H9 (cell line): ENCODE results near the gene LTA4H. TPM values are rescaled to one million over a fixed set of nuclear protein-coding genes. Genes with fewer than 3 reads are reported as not detected.

Experiments used
- DNase-seq: peaks from one replicate; pipeline ENCODE4 v3.0.0-alpha.2; 2017
- H2AFZ ChIP-seq: one replicate; pipeline ENCODE4 v1.6.1; 2013; ENCODE audit warnings: mild to moderate bottlenecking, low read length, control low read depth, moderate library complexity
- H2AK5ac ChIP-seq: 2 replicates; pipeline ENCODE4 v1.6.1; 2013; ENCODE audit warnings: low read length, control low read depth, mixed read lengths; ENCODE audit not compliant: insufficient read length
- H2BK120ac ChIP-seq: one replicate; pipeline ENCODE4 v1.6.1; 2013; ENCODE audit warnings: low read depth, mild to moderate bottlenecking, low read length, control low read depth, inconsistent platforms; ENCODE audit not compliant: poor library complexity, severe bottlenecking
- H2BK12ac ChIP-seq: 2 replicates; pipeline ENCODE4 v1.6.1; 2013; ENCODE audit warnings: low read length, control low read depth, mixed read lengths, low read depth; ENCODE audit not compliant: insufficient read length
- H2BK15ac ChIP-seq: 2 replicates; pipeline ENCODE4 v1.6.1; 2013; ENCODE audit warnings: low read depth, low read length, control low read depth
- H2BK20ac ChIP-seq: one replicate; pipeline ENCODE4 v1.6.1; 2013; ENCODE audit warnings: low read depth, mild to moderate bottlenecking, low read length, control low read depth, inconsistent platforms; ENCODE audit not compliant: poor library complexity, severe bottlenecking
- H2BK5ac ChIP-seq: 2 replicates; pipeline ENCODE4 v1.6.1; 2013; ENCODE audit warnings: low read length, control low read depth, mixed read lengths; ENCODE audit not compliant: insufficient read length
- H3K14ac ChIP-seq: 2 replicates; pipeline ENCODE4 v1.6.1; 2013; ENCODE audit warnings: low read length, control low read depth; ENCODE audit not compliant: insufficient read depth
- H3K18ac ChIP-seq: 2 replicates; pipeline ENCODE4 v1.6.1; 2013; ENCODE audit warnings: low read depth, mild to moderate bottlenecking, mixed read lengths, low read length, control low read depth; ENCODE audit not compliant: insufficient read length
- H3K23ac ChIP-seq: 2 replicates; pipeline ENCODE4 v1.6.1; 2013; ENCODE audit warnings: low read length, control low read depth, mixed read lengths, low read depth; ENCODE audit not compliant: insufficient read length
- H3K23me2 ChIP-seq: 2 replicates; pipeline ENCODE4 v1.6.1; 2013; ENCODE audit warnings: low read depth, mild to moderate bottlenecking, mixed read lengths, low read length, control low read depth; ENCODE audit not compliant: insufficient read length, poor library complexity, severe bottlenecking
- H3K27ac ChIP-seq: 2 replicates; pipeline ENCODE4 v1.5.1; 2013; ENCODE audit warnings: low read length, control low read depth, mixed read lengths, low read depth; ENCODE audit not compliant: insufficient read length
- H3K27me3 ChIP-seq: 2 replicates; pipeline ENCODE4 v1.6.1; 2013; ENCODE audit warnings: low read length, control low read depth, inconsistent platforms; ENCODE audit not compliant: insufficient read depth
- H3K4ac ChIP-seq: 2 replicates; pipeline ENCODE4 v1.6.1; 2013; ENCODE audit warnings: low read depth, mild to moderate bottlenecking, control low read depth, inconsistent platforms, low read length, moderate library complexity
- H3K4me1 ChIP-seq: 2 replicates; pipeline ENCODE4 v1.6.1; 2013; ENCODE audit warnings: low read length, control low read depth, inconsistent platforms; ENCODE audit not compliant: insufficient read depth
- H3K4me2 ChIP-seq: 2 replicates; pipeline ENCODE4 v1.6.1; 2013; ENCODE audit warnings: low read length, control low read depth, mixed read lengths; ENCODE audit not compliant: insufficient read length, insufficient read depth
- H3K56ac ChIP-seq: 2 replicates; pipeline ENCODE4 v1.6.1; 2013; ENCODE audit warnings: low read depth, mild to moderate bottlenecking, mixed read lengths, low read length, control low read depth; ENCODE audit not compliant: insufficient read length
- H3K79me1 ChIP-seq: 2 replicates; pipeline ENCODE4 v1.6.1; 2013; ENCODE audit warnings: low read depth, mild to moderate bottlenecking, moderate library complexity, low read length, control low read depth, inconsistent platforms; ENCODE audit not compliant: insufficient read depth, poor library complexity, severe bottlenecking
- H3K79me2 ChIP-seq: 2 replicates; pipeline ENCODE4 v1.6.1; 2013; ENCODE audit warnings: low read length, control low read depth, inconsistent platforms; ENCODE audit not compliant: insufficient read depth
- H3K9ac ChIP-seq: 2 replicates; pipeline ENCODE4 v1.6.1; 2013; ENCODE audit warnings: low read length, control low read depth, mixed read lengths; ENCODE audit not compliant: insufficient read length; ENCODE audit errors: extremely low read depth
- H3K9me3 ChIP-seq: one replicate; pipeline ENCODE4 v1.6.1; 2013; ENCODE audit warnings: low read depth, low read length, inconsistent platforms; ENCODE audit not compliant: control insufficient read depth
- H3T11ph ChIP-seq: one replicate; pipeline ENCODE4 v1.6.1; 2013; ENCODE audit warnings: mild to moderate bottlenecking, low read length, control low read depth, inconsistent platforms
- H4K20me1 ChIP-seq: one replicate; pipeline ENCODE4 v1.6.1; 2013; ENCODE audit not compliant: control insufficient read depth, insufficient read length, insufficient read depth
- H4K5ac ChIP-seq: 2 replicates; pipeline ENCODE4 v1.6.1; 2013; ENCODE audit warnings: low read depth, mild to moderate bottlenecking, mixed read lengths, low read length, control low read depth; ENCODE audit not compliant: insufficient read length
- H4K8ac ChIP-seq: replicated peaks from 2 replicates; pipeline ENCODE4 v1.6.1; 2013; ENCODE audit warnings: low read length, control low read depth, mixed read lengths, low read depth; ENCODE audit not compliant: insufficient read length
- H4K91ac ChIP-seq: 2 replicates; pipeline ENCODE4 v1.6.1; 2013; ENCODE audit warnings: low read depth, mild to moderate bottlenecking, moderate library complexity, mixed read lengths, low read length, control low read depth; ENCODE audit not compliant: insufficient read length
- H3K27ac Mint-ChIP-seq, 3 experiments: 2 replicates in 2 of 3; 3 replicates in 1 of 3; pipeline ENCODE4 v1.8.0; 2020 to 2021; ENCODE audit warnings: mixed read lengths in 3 of 3, mild to moderate bottlenecking in 1 of 3, moderate library complexity in 1 of 3
- H3K27me3 Mint-ChIP-seq: 2 replicates; pipeline ENCODE4 v1.8.0; 2021; ENCODE audit warnings: low read depth, mild to moderate bottlenecking, moderate library complexity, mixed read lengths
- H3K36me3 Mint-ChIP-seq, 3 experiments: 2 replicates in 2 of 3; 3 replicates in 1 of 3; pipeline ENCODE4 v1.8.0; 2020 to 2021; ENCODE audit warnings: low read depth in 3 of 3, mixed read lengths in 3 of 3; ENCODE audit not compliant: insufficient read depth in 1 of 3
- H3K4me1 Mint-ChIP-seq, 2 experiments: 2 replicates each; pipeline ENCODE4 v1.8.0; 2020; ENCODE audit warnings: mixed read lengths in 2 of 2
- H3K4me3 Mint-ChIP-seq, 2 experiments: 2 replicates in 1 of 2; 3 replicates in 1 of 2; pipeline ENCODE4 v1.8.0; 2020 to 2021; ENCODE audit warnings: mild to moderate bottlenecking in 2 of 2, mixed read lengths in 2 of 2, moderate library complexity in 1 of 2
- H3K9me3 Mint-ChIP-seq, 2 experiments: 2 replicates in 1 of 2; 3 replicates in 1 of 2; pipeline ENCODE4 v1.8.0; 2020; ENCODE audit warnings: mild to moderate bottlenecking in 2 of 2, mixed read lengths in 2 of 2, moderate library complexity in 1 of 2
- CTCF ChIP-seq: fragments of 200-600 bp; sonication (generic); conservative IDR thresholded peaks from 3 replicates; pipeline ENCODE4 v1.8.0; 2021; ENCODE audit warnings: antibody characterized with exemption, mild to moderate bottlenecking
- WGBS: extraction: QIAGEN DNeasy Blood & Tissue Kit; methylation state at CpG from one replicate; pipeline ENCODE4 v1.1.7; 2013; ENCODE audit warnings: missing lambda C conversion rate, low lambda C conversion rate, mixed read lengths; ENCODE audit not compliant: insufficient read length; ENCODE audit errors: extremely low coverage; 5-methylcytosine and 5-hydroxymethylcytosine counted together
- total RNA-seq: library from RNA; stranded (reverse); gene quantifications from 2 replicates; pipeline ENCODE4 v1.2.1, GENCODE V29; 2021

LTA4H gene
- total RNA-seq, 1 experiment from 2014 or later, result 144 TPM

GRCh38 chr12:95962222-95962621, 73.2 kb downstream of the LTA4H start:
- H3K4me3 Mint-ChIP-seq, result no peak overlapping the region
- Histone ChIP-seq H4K91ac (no peak overlapping the region), H3K23me2 (no peaks in the 10 kb centered on the region), H2BK15ac (no peak overlapping the region), H3K18ac (no peak overlapping the region), H3T11ph (no peak overlapping the region), H2AFZ (no peak overlapping the region), H3K27ac (no peak overlapping the region), H2BK12ac (no peak overlapping the region), H3K9ac (no peak overlapping the region), H3K4ac (no peak overlapping the region), H3K56ac (no peak overlapping the region), H4K5ac (no peak overlapping the region), H2BK5ac (no peak overlapping the region), H3K79me1 (no peaks in the 10 kb centered on the region), H3K4me1 (no peaks in the 10 kb centered on the region), H3K9me3 (no peaks in the 10 kb centered on the region), H4K8ac (no peak overlapping the region), H3K14ac (no peak overlapping the region), H2AK5ac (no peak overlapping the region), H3K79me2 (no peaks in the 10 kb centered on the region), H2BK20ac (no peak overlapping the region), H4K20me1 (no peaks in the 10 kb centered on the region), H2BK120ac (no peak overlapping the region), H3K23ac (no peak overlapping the region), H3K4me2 (no peak overlapping the region), H3K27me3 (no peaks in the 10 kb centered on the region)
- no peaks in the 10 kb centered on the region for H3K9me3 Mint-ChIP-seq
- no peak for DNase-seq
- H3K27ac Mint-ChIP-seq, result no peak overlapping the region
- WGBS, result no CpG with 5 or more reads among the region's 7 CpGs
- H3K4me1 Mint-ChIP-seq, result peaks cover 4 to 7% of the 10 kb centered on the region in 2 experiments
- no peaks in the 10 kb centered on the region for H3K36me3 Mint-ChIP-seq
- no peak for TF ChIP-seq CTCF
- no peaks in the 10 kb centered on the region for H3K27me3 Mint-ChIP-seq
